Adipose tissue (tissue), 3 donors: ENCODE measurements around the gene HSPB9. TPM values are rescaled to one million over a fixed set of nuclear protein-coding genes. Genes with fewer than 3 reads are reported as not detected.

ENCODE experiments used
- H3K27ac ChIP-seq: one replicate; pipeline ENCODE4 v1.5.1; 2013; ENCODE audit warnings: low read depth, low read length
- WGBS, 3 donors: extraction: QIAGEN DNeasy Blood & Tissue Kit; methylation state at CpG; one replicate each; pipeline ENCODE4 v1.1.7; 2013; 5-methylcytosine and 5-hydroxymethylcytosine counted together
- polyA plus RNA-seq, 3 donors: library from polyadenylated mRNA; stranded (reverse); fragments of 200-250 nt; gene quantifications; one replicate each; pipeline ENCODE4 v1.2.3, GENCODE V29; 2013
- donor health status: healthy with polysubstance abuse.
- donor health status: Bipolar disorder and iron deficiency.
- donor health status: healthy.

Gene HSPB9
- polyA plus RNA-seq, 3 donors: 0.09 to 0.70 (median 0.34) TPM

- no peak within 1 kb of the TSS for H3K27ac ChIP-seq
Observed at GRCh38 chr17:42097691-42098631, 24.6 kb upstream of the HSPB9 start, which contains the start of gene ZNF385C. Gene ZNF385C (minus strand): TSS chr17:42098473. CDS start chr17:42063056, 35,417 bp downstream.

GRCh38 chr17:42098730-42099399 lies 23.7 kb upstream of the HSPB9 start:
- WGBS, 3 donors: 67 to 73% (median 71%) methylated on average over 14 of the region's 14 CpGs
- no peak overlapping the region for H3K27ac ChIP-seq

More at GRCh38 chr17:42097691-42098631, 24.6 kb upstream of the HSPB9 start, which contains the start of gene ZNF385C:
- 11 to 16% (median 13%) methylated on average over 39 to 52 of the region's 52 CpGs for WGBS, 3 donors

- whole genome bisulfite sequencing, 3 donors: 41 to 46% (median 44%) methylated on average over 14 of the region's 14 CpGs
Observed at GRCh38 chr17:42101513-42102292, 20.9 kb upstream of the HSPB9 start.

GRCh38 chr17:42103221-42103954 lies 19.2 kb upstream of the HSPB9 start:
- WGBS, 3 donors: 84 to 90% (median 87%) methylated on average over 11 of the region's 11 CpGs

More at GRCh38 chr17:42101513-42102292, 20.9 kb upstream of the HSPB9 start:
- no peak overlapping the region for H3K27ac ChIP-seq

GRCh38 chr17:42104264-42104663 lies 18.3 kb upstream of the HSPB9 start:
- H3K27ac ChIP-seq: no peak overlapping the region
- WGBS, 3 donors: 71 to 91% (median 87%) methylated on average over 3 of the region's 3 CpGs

More at GRCh38 chr17:42103221-42103954, 19.2 kb upstream of the HSPB9 start:
- no peak overlapping the region for H3K27ac ChIP-seq

GRCh38 chr17:42106009-42106408 lies 16.6 kb upstream of the HSPB9 start:
- H3K27ac ChIP-seq: no peak overlapping the region
- 86 to 98% (median 92%) methylated on average over 2 of the region's 2 CpGs for WGBS, 3 donors

- 71 to 81% (median 74%) methylated on average over 6 of the region's 6 CpGs for WGBS, 3 donors
- no peak overlapping the region for H3K27ac ChIP-seq
Observed at GRCh38 chr17:42107124-42107523, 15.5 kb upstream of the HSPB9 start.

GRCh38 chr17:42107597-42108576 lies 14.7 kb upstream of the HSPB9 start:
- no peak overlapping the region for H3K27ac ChIP-seq
- 52 to 64% (median 60%) methylated on average over 48 to 51 of the region's 51 CpGs for WGBS, 3 donors

GRCh38 chr17:42109086-42109485 lies 13.5 kb upstream of the HSPB9 start:
- H3K27ac ChIP-seq: no peak overlapping the region
- WGBS, 3 donors: 85 to 96% (median 89%) methylated on average over 9 of the region's 9 CpGs

- no peak overlapping the region for H3K27ac ChIP-seq
Observed at GRCh38 chr17:42110301-42111264, 12.0 kb upstream of the HSPB9 start.

GRCh38 chr17:42111265-42111636 lies 11.4 kb upstream of the HSPB9 start:
- no peak overlapping the region for H3K27ac ChIP-seq
- WGBS, 3 donors: 89 to 93% (median 91%) methylated on average over 11 of the region's 11 CpGs

More at GRCh38 chr17:42110301-42111264, 12.0 kb upstream of the HSPB9 start:
- whole genome bisulfite sequencing, 3 donors: 86 to 89% (median 88%) methylated on average over 18 of the region's 18 CpGs

GRCh38 chr17:42111871-42112551 lies 10.6 kb upstream of the HSPB9 start:
- H3K27ac ChIP-seq: no peak overlapping the region
- WGBS, 3 donors: 8 to 12% (median 9%) methylated on average over 12 of the region's 12 CpGs

- 0 to 2% (median 1%) methylated on average over 9 to 10 of the region's 10 CpGs for WGBS, 3 donors
- H3K27ac ChIP-seq: no peak within 1 kb of the TSS
Observed at GRCh38 chr17:42112552-42113176, 9.9 kb upstream of the HSPB9 start, which contains the start of gene DHX58. Gene DHX58 (minus strand): TSS chr17:42112714. CDS start chr17:42111892, 822 bp downstream.

GRCh38 chr17:42113293-42114069 lies 9.1 kb upstream of the HSPB9 start:
- no peak overlapping the region for H3K27ac ChIP-seq
- WGBS, 3 donors: 88 to 90% (median 88%) methylated on average over 28 of the region's 28 CpGs
